HG03558 (cell line): ENCODE measurements around the gene FOXB1.

Source experiments
- ATAC-seq: cut with Tn5 transposase; IDR thresholded peaks from one replicate; pipeline ENCODE4 v1.9.1; 2021; ENCODE audit warnings: moderate number of reproducible peaks; ENCODE audit not compliant: unreplicated experiment; ENCODE audit errors: extremely low read depth

FOXB1 gene

DNA sequence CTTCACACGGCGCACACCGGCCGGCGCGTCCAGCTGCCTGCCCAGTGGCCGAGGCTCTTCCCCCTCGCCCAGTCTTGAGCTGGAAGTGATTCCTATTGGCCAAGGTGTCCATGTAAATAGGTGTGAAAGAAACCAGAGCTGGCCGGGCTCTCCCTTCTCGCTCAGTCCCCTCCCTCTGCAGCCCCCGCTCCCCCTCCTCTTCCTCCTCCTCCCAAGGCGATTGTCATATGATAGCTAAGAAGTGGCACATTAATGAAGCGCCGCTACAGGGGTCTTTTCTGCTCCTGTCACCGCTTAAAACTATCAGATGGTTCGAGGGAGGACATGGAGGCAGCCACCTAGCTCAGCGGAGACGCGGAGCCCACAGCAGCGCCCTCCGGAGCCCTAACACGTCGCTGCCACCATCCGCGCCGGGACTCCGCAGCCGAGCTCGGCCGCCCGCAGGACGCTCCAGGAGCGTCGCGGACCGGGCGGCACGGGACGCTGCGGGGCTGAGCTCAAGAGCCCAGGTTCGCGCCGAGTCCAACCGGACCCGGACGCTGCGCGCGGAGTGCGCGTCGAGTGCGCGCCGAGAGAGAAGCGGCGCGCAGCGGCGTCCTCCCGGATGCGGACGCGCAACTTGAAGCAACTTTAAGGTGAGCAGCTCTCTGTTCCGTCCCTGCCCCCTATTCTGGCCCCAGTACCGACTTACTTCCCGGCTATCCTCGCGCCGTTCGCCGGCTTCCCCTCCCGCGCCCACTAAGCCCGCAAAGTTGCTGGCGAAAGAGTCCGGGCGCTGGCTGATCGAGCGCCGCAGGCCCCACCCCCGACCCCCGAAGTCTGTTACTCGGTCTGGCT is at the start of gene FOXB1:
FOXB1 (plus strand) TSS at position 303 of the 837 bp plus-strand sequence. CDS start 653 bp downstream, outside the sequence.
- no peak for ATAC-seq

DNA sequence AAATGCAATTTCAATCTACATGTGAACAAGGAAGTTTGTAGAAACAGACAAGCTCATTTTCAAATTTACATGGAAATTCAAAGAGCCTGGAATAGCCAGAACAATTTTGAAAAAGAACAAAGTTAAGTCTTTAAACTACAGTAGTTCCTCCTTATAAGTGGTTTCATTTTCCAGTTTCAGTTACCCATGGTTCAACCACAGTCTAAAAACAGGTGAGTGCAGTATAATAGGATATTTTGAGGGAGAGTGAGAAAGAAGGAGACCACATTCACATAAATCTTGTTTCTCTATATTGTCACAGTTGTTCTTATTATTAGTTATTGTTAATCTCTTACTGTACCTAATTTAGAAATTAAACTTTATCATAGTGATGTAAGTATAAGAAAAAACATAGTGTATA is 45.8 kb upstream of the FOXB1 start:
- ATAC-seq, result no peak

DNA sequence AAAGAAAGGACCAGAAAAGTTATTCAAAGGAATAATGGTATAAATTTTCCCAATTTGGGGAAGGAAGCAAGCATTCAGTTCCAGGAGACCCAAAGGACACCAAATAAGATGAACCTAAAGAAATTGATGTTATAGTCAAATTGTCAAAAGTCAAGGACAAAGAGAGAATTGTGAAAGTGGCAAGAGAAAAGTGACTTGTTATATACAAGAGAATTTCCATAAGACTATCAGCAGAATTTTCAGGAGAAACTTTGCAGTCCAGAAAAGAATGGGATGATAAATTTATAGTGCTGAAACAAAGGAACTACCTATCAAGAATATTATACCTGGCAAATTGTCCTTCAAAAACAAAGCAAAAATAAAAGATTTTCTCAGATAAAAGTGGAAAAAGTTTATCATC is 43.8 kb upstream of the FOXB1 start:
- no peak for ATAC-seq

DNA sequence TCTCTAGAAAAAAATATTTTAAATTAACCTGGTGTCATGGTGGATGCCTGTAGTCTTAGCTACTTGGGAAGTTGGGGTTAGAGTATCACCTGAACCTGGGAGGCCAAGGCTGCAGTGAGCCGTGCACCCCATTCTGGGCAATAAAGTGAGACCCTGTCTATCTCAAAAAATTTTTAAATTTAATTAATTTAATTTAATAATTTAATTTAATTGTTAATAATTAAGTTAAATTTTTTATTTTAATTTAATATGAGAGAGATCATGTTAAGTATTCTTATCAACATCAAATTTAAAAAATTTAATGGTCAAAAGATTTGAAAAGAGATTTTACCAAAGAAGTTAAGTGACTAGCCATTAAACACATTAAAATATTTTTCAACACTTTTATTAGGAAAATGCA is 40.8 kb upstream of the FOXB1 start:
- ATAC-seq, result no peak

DNA sequence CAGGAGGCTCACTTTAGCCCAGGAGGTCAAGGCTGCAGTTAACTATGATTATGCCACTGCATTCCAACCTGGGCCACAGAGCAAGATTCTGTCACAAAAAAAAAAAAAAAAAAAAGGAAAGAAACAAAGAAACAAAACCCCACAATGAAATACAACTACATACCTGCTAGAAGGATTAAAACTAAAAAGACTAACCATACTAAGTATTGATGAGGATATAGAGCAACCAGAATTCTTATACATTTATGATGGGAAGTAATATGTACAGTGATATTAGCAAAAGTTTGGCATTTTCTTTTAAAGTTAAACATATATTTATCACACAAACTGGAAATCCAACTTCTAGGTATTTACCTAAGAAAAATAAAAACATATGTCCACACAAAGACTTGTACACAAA is 40.2 kb upstream of the FOXB1 start:
- no peak for ATAC-seq

DNA sequence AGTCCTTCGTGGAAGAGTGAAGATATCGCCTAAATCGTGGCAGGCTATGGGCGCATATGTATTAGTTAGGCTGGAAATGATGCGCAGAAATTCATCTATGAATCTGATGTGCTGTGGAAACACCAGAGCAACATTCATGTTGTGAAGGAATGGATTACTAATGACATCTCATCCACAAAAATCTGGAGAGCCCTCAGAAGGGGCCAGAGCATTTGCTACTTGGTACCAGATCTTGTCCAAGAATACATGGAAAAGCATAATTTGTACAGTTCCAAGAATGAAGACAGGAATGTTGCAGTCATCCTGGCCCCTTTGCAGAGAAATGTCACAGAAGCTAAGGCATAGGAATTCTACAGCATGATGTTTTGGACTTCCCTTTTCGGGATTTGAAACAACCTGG is 38.4 kb upstream of the FOXB1 start:
- no peak for ATAC-seq

DNA sequence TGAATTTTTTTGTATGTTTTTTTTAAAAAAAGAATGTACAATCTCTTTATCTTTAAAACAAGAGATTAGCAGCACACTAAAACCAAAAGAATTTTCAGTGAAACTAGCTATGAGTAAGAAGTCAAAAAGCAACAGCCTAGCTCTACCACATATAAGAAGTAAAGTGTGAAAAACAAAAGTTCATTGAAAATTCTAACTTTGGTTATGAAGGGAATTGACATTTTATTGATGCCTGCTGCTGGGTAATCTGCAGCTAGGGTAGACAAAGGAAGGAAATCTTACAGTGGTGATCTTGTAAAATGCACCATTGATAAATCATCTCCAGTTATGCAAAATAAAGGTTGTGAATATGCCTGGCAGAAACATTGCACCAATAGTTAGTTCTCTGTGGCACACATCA is 37.8 kb upstream of the FOXB1 start:
- no peak for ATAC-seq

DNA sequence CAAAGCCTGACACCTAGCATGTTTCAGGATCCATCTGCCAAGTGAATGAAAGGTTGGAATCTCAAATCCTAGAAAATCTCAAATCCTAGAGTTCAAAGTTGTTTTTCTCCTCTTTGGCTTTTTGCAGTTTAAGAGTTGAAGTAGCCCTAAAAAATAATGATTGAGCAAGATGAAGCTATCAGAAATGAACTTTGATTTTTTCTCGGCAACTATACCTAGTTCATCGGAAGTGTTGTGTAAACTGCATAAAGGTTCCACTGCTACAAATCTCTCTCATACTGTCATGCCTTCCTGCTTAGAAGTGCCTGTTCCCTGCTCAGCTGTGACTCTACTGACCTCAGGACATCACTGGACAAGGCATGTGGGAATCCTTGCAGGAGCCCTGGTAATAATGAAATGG is 35.8 kb upstream of the FOXB1 start:
- ATAC-seq, result no peak

DNA sequence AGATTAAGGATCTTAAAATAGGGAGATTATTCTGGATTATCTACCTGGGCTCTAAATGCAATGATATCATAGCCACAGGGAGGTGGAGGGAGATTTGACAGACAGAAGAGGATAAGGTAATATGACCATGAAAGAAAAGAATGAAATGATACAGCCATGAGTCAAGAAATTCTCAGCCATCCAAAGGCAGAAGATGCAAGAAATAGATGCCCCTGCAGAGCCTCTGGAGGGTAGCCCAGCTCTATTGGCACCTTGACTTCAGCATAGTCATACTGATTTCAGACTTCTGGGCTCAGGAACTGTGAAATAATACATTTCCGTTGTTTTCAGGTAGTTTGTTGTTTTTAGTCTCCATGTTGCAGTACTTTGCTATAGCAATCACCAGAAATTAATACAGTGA is 31.9 kb upstream of the FOXB1 start:
- ATAC-seq, result no peak

DNA sequence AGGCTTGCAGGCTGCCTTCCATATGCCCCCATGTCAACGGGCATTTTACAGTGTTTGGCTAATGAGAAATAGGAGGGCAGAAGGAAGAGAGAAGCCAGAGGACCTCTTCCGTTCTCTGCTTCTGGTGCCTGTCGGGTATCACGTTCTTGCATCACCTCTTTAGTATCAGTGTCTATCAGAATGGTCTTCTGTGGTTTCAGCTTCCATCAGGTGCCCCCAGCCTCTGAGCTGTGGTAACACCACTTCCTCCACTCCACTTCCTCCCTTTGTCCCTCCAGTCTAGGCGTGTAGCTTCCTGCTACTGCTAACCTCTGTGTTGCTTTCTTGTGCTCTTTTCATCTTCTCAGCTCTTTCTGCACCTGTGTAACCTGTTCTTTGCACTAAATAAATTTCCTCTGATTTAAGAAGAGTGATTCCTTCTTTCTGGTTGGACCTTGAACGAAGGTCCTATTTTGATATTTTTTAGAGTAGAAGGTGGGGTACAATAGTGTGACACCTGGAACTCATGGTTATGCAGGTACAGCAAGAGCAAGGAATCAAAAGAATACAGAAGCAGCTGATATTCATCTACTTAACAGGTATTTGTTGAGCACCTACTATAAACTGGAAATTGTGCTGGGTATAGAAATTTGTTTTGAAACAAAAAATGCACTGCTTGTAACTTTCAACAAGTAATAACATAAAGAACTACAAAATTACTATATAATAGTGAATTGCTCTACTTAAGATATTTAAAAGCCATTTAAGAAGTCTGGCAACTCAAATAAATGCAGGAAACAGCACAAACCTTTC is 27.4 kb upstream of the FOXB1 start:
- ATAC-seq, result no peak

DNA sequence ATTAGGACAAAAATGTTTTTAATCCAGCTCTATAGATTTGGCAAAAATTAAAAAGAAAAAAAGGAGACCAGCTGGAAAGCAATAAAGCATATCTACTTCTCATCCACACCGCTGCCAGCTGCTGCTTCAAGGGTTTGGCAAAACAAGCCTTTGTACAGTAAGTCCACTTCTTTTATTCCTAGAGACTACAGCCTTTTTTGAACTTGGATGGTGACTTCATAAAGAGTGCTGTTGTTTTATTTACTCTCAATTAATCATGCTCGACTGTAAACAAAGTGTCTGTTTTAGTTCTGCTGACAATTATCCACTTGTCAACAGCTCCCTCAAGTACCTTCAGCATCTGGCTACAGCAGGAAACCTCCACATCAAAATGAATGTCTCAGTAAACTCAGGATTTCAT is 12.3 kb upstream of the FOXB1 start:
- ATAC-seq, result no peak

DNA sequence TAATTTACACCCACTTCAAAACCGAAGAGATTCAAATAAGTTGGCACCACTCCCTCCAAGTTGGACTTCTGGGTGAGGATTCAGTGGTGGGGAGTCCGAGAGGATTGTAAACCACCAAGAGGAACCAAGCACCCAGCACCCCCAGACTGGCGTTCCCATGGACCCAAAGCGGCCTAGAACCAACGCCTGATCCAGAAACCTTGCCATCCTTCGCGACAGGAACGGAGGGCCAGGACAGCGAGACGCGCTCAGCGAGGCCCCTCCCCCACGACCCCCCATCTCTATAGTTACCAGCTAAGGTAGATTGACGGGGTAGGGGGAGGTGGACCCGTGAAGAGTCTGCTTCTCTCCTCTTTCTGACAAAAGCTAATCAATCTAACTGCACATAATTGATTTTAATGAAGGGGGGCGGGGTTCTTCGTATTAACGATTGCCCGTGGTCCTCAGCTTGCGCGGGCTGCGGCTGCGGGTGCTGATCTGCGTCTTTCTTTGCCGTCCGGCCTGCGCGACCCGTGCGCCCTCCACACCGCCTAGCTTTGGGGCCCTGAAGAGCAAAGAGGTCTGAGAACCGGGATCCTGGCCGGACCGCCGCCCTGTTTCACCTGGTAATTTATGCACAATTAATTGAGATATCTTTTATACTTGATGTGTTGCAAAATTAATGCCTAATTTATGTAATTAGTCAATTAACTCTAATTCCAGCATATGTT is 10.9 kb upstream of the FOXB1 start:
- no peak for ATAC-seq

DNA sequence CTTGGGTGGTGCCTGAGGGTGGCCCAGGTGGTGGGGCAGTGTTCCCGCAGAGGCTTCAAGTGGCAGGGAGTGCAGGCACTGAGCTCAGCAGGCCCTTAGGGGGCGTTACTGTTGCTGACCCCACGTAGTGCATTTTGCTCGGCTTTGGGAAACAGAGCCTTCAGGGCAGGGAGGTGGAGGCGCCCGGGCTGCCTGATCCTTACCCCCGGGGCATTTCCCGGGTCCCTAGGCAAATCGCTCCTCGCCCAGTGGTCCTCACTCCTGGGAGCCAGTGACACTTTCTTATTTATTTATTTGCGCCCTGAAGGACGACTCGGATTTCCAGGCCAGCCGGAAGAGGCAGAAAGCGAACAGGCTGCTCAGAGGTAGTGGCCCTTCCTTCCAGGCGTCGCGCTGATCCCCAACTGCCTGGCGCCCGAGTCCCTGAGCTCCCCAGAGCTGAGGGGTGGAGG is 10.1 kb upstream of the FOXB1 start:
- no peak for ATAC-seq

DNA sequence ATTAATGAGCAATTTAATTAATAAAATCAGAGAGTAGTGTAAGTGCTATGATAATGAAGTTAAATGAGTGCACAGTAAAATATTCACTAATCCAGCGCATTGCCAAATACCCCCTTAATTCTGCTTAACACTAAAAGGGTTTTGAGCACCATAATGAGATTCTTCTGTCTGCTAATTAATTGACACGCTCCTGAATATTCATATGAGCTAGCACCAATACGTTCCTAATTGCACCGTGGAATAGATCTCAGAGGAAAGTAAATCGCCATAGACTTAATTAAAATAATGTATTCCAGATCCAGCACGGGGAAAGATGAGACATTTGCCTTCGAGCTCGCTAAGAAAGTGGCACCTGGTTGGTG is 9.6 kb upstream of the FOXB1 start:
- no peak for ATAC-seq

DNA sequence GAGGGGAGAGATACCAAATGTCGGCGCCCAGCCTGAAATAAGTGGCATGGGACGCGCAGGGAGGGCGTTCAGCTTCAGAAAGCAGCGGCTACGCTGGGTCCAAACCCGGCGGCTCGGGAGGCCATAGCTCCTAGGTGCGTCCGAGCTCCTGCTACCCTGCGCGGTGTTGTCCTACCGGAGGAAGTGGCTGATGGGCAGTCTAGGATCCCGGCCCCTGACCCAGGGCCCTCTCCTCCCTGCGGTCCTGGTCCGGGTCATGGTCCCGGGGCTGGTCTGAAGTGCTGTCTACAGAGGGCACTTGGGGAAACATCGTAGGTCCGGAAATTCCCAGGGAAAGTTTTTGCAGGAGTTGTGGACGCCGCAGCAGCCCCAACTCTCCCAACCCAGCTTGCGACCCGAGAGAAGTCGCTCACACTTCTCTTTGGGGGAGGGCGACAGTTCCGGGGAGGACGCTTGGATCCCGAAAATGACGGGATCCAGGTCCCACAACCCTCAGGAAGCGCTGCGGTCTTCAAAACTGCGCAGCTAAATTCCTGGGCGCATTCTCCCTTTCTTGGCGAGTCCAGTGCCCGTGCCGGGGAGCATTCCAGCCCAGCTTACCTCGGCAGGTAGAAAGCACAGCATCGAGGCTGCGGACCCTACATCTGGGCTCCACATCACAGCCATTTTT is 9.1 kb upstream of the FOXB1 start:
- no peak for ATAC-seq

DNA sequence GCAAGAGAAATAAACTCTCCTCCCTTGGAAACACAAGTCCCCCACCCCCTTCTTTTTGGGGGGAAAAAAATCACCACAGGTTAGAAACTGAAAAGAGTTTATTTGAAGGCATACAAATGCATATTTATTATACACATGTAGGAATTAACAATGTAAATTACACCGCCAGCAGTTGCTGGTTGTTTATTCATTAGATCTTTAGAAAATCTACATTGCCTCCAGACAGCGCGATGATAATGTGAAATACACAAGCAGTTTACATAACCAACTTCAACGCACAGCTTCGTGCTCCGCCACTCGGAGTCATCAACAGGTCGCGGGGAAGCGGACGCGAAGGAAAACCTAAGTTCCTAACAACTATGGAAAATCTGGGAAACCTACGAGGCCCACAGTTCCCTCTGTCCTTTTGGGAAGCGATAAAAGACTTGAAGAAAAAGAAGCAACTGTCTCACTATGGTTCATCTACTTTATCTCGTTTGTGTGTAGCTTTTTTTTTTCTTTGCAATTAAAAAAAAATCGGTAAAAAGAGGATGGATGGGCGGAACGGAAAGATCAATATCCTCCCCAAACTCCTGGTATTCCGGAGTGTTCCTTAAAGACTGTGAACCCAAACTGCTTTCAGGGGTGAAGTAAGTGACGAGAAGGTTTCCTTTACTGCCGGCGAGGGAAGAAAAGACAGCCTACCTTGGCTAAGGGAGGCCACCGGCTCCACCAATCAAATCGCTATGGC is 8.4 kb upstream of the FOXB1 start:
- no peak for ATAC-seq

DNA sequence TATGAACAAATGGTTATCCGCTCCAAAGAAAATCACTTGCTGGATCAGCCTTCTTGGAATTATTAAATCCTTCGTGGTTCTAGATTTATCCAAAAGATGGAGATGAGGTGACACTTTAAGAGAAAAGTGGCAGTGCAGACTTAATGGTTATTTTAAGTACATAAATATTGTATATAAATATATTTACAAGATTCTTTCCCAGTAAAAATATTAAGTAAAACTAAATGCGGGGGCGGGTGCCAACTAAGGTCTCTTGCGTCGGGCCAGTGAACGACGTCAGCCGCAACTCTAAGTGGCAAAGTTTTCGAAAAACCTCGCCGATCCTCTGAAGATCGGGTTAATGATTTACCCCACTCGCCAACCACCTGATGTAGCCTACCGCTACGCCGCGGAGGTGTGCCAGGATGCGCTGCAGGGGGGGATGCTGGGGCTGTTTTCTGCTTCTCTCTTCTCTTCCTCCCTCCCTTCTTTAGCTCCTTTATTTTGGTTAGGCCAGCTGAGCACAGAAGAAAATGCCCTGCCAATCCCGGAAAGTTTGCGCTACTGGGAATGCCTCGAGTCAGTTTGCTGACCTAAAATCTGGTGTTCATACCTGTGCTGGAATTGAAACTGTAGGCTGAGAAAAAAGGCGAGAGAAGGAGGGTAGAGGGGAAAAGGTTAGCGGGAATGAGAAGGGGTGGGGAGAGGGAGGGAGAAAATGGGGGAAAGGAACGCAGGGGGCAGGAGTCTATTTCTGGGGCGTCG is 7.6 kb upstream of the FOXB1 start:
- no peak for ATAC-seq

DNA sequence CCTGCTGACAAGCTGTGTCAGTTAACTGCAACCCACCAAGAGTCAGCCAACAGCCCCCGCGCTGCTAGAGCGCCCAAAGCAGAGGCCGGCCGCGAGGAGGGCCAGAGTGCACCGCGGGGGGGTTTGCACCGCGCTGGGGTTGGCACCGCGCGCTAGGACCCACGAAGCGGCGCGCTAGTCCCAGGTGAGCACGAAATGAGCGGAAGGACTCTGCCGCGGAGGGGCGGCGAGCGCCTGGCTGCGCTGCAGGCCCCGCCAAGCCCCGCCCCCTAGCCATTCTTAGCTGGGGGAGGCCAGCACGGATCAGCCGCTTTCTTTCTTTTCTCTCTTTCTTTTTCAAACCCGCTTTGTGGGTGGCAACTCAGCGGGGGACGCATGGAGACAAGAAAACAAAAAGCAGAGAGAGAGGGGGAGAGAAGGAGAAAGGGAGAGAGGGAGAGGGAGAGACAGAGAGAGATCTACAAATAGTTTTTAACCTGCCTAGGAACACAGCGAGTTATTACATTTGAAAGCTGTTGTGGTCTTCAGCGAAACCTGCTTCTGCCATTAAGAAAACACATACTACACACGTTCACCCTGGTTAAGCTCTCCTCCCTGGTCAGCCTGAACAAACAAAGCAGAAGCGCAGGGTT is 6.9 kb upstream of the FOXB1 start:
- ATAC-seq, result no peak
